Suprapubic skin (tissue), 4 donors: ENCODE measurements around the gene SOX5. TPM values are rescaled to one million over a fixed set of nuclear protein-coding genes. Genes with fewer than 3 reads are reported as not detected.
"Not testable (repeated sequence)": the region's sequence is repeated elsewhere in the genome, so short reads cannot be mapped to it uniquely, and the experiment has no call there.

Experiments
- DNase-seq, 2 donors: peaks; one replicate each; pipeline ENCODE4 v3.0.0-alpha.2; 2019; ENCODE audit warnings: low spot score in 2 of 2
- H3K27ac ChIP-seq: fragments of 200-600 bp; sonication (generic); one replicate; pipeline ENCODE4 v1.5.1; 2019
- H3K27me3 ChIP-seq: fragments of 200-600 bp; sonication (generic); one replicate; pipeline ENCODE4 v1.5.1; 2019
- H3K36me3 ChIP-seq: fragments of 200-600 bp; sonication (generic); one replicate; pipeline ENCODE4 v1.5.1; 2019
- H3K4me1 ChIP-seq: fragments of 200-600 bp; sonication (generic); one replicate; pipeline ENCODE4 v1.5.1; 2019
- H3K4me3 ChIP-seq: fragments of 200-600 bp; sonication (generic); one replicate; pipeline ENCODE4 v1.5.1; 2019; ENCODE audit warnings: mild to moderate bottlenecking
- H3K9me3 ChIP-seq: fragments of 200-600 bp; sonication (generic); one replicate; pipeline ENCODE4 v1.5.1; 2019
- CTCF ChIP-seq, 2 donors: fragments of 200-600 bp in 1 of 2; fragments of 450-650 bp in 1 of 2; sonication (generic) in 1 of 2; IDR thresholded peaks; one replicate each; pipeline ENCODE4 v1.5.1; 2016 to 2019; ENCODE audit warnings: antibody characterized with exemption in 2 of 2, mild to moderate bottlenecking in 1 of 2, moderate library complexity in 1 of 2
- EP300 ChIP-seq: sonication (generic); formaldehyde crosslinking; IDR thresholded peaks from one replicate; pipeline ENCODE4 v1.6.1; 2017; ENCODE audit warnings: antibody characterized with exemption
- POLR2A ChIP-seq, 2 donors: fragments of 450-650 bp; IDR thresholded peaks; one replicate each; pipeline ENCODE4 v1.6.1; 2017; ENCODE audit warnings: antibody characterized with exemption in 2 of 2, mild to moderate bottlenecking in 2 of 2, moderate library complexity in 2 of 2
- POLR2AphosphoS5 ChIP-seq, 3 donors: sonication (generic); formaldehyde crosslinking; IDR thresholded peaks; one replicate each; pipeline ENCODE4 v1.6.1; 2017; ENCODE audit warnings: antibody characterized with exemption in 3 of 3
- WGBS: methylation state at CpG from one replicate; pipeline ENCODE4 v1.1.5; 2018; 5-methylcytosine and 5-hydroxymethylcytosine counted together
- total RNA-seq, 4 donors: library from RNA; depleted of rRNA; stranded (reverse); fragments of >200 nt; gene quantifications; one replicate each; pipeline ENCODE4 v1.1.0, GENCODE V29; 2016

Gene SOX5
- total RNA-seq, 4 donors from 2014 or later, result 19.0 to 110 (median 23.2) TPM

- no peak for DNase-seq
Measured at GRCh38 chr12:23729359-23729758, 220.1 kb downstream of the SOX5 start.

GRCh38 chr12:23726646-23727045 lies 222.8 kb downstream of the SOX5 start:
- WGBS, result 86% methylated on average over 2 of the region's 2 CpGs
- TF ChIP-seq POLR2A (IDR thresholded peaks at IDR 0.05) (no peak), EP300 (no peak), POLR2AphosphoS5 (IDR thresholded peaks at IDR 0.05) (no peak), CTCF (IDR thresholded peaks at IDR 0.05) (no peak)
- H3K4me3 ChIP-seq, result no peak overlapping the region
- DNase-seq, result no peak
- H3K36me3 ChIP-seq, result no peaks in the 10 kb centered on the region
- H3K27ac ChIP-seq, result no peak overlapping the region
- H3K27me3 ChIP-seq, result no peaks in the 10 kb centered on the region
- no peaks in the 10 kb centered on the region for H3K9me3 ChIP-seq
- H3K4me1 ChIP-seq, result no peaks in the 10 kb centered on the region

More at GRCh38 chr12:23729359-23729758, 220.1 kb downstream of the SOX5 start:
- H3K9me3 ChIP-seq, result no peaks in the 10 kb centered on the region
- H3K4me1 ChIP-seq, result no peaks in the 10 kb centered on the region
- H3K4me3 ChIP-seq, result no peak overlapping the region
- H3K36me3 ChIP-seq, result no peaks in the 10 kb centered on the region
- no peaks in the 10 kb centered on the region for H3K27me3 ChIP-seq
- H3K27ac ChIP-seq, result no peak overlapping the region
- no peak for TF ChIP-seq CTCF (IDR thresholded peaks at IDR 0.05)
- no peak for TF ChIP-seq EP300
- TF ChIP-seq POLR2A (IDR thresholded peaks at IDR 0.05), result no peak
- TF ChIP-seq POLR2AphosphoS5 (IDR thresholded peaks at IDR 0.05), result no peak

GRCh38 chr12:23722655-23723054 lies 226.8 kb downstream of the SOX5 start:
- H3K4me1 ChIP-seq, result no peaks in the 10 kb centered on the region
- H3K27me3 ChIP-seq, result no peaks in the 10 kb centered on the region
- no peak overlapping the region for H3K4me3 ChIP-seq
- DNase-seq, result no peak
- no peak overlapping the region for H3K27ac ChIP-seq
- TF ChIP-seq CTCF (IDR thresholded peaks at IDR 0.05) (no peak), POLR2AphosphoS5 (IDR thresholded peaks at IDR 0.05) (no peak), POLR2A (IDR thresholded peaks at IDR 0.05) (no peak), EP300 (no peak)
- 78% methylated on average over 7 of the region's 7 CpGs for WGBS
- no peaks in the 10 kb centered on the region for H3K36me3 ChIP-seq
- H3K9me3 ChIP-seq, result no peaks in the 10 kb centered on the region

- H3K4me1 ChIP-seq, result no peaks in the 10 kb centered on the region
- H3K4me3 ChIP-seq, result no peak overlapping the region
- TF ChIP-seq CTCF (IDR thresholded peaks at IDR 0.05), result no peak
- no peak for TF ChIP-seq EP300
- no peak for TF ChIP-seq POLR2A (IDR thresholded peaks at IDR 0.05)
- TF ChIP-seq POLR2AphosphoS5 (IDR thresholded peaks at IDR 0.05), result no peak
- 97% methylated on average over 8 of the region's 8 CpGs for WGBS
- no peaks in the 10 kb centered on the region for H3K36me3 ChIP-seq
- no peaks in the 10 kb centered on the region for H3K9me3 ChIP-seq
- no peak overlapping the region for H3K27ac ChIP-seq
- no peaks in the 10 kb centered on the region for H3K27me3 ChIP-seq
- DNase-seq, result no peak
Measured at GRCh38 chr12:23721268-23721667, 228.2 kb downstream of the SOX5 start.

GRCh38 chr12:23719493-23719892 lies 230.0 kb downstream of the SOX5 start:
- H3K9me3 ChIP-seq, result no peaks in the 10 kb centered on the region
- WGBS, result 84% methylated on average over 2 of the region's 2 CpGs

GRCh38 chr12:23710361-23710760 lies 239.1 kb downstream of the SOX5 start:
- not testable (repeated sequence) for H3K9me3 ChIP-seq, H3K27ac ChIP-seq, DNase-seq, H3K36me3 ChIP-seq, H3K27me3 ChIP-seq, H3K4me1 ChIP-seq, H3K4me3 ChIP-seq
- WGBS, result 92% methylated on average over 4 of the region's 4 CpGs

More at GRCh38 chr12:23719493-23719892, 230.0 kb downstream of the SOX5 start:
- Histone ChIP-seq H3K4me3 (no peak overlapping the region), H3K36me3 (no peaks in the 10 kb centered on the region), H3K4me1 (no peaks in the 10 kb centered on the region), H3K27ac (no peak overlapping the region), H3K27me3 (no peaks in the 10 kb centered on the region)
- no peak for DNase-seq
- no peak for TF ChIP-seq POLR2A (IDR thresholded peaks at IDR 0.05)
